Left lung (tissue), 10 donors: Measurements from ENCODE around the gene HOXA11. TPM values are rescaled to one million over a fixed set of nuclear protein-coding genes. Genes with fewer than 3 reads are reported as not detected.

ENCODE experiments used
- ATAC-seq: fragments of 200-7000 bp; cut with Tn5 transposase; one replicate; pipeline ENCODE4 v1.9.1; 2020; ENCODE audit warnings: moderate library complexity
- DNase-seq, 4 donors: peaks; one replicate each; pipeline ENCODE4 v3.0.0-alpha.2; 2013 to 2020
- H3K27ac ChIP-seq, 2 donors: fragments of 200-600 bp; sonication (generic) in 1 of 2; one replicate each; pipeline versions ENCODE4 v1.5.0 to v1.8.0; 2020 to 2021
- H3K27me3 ChIP-seq, 2 donors: fragments of 200-600 bp; sonication (generic) in 1 of 2; one replicate each; pipeline versions ENCODE4 v1.5.0 to v1.8.0; 2020 to 2021
- H3K36me3 ChIP-seq, 2 donors: fragments of 200-600 bp; sonication (generic) in 1 of 2; one replicate each; pipeline versions ENCODE4 v1.5.0 to v1.8.0; 2020 to 2021
- H3K4me1 ChIP-seq, 2 donors: fragments of 200-600 bp; one replicate each; pipeline ENCODE4 v1.8.0; 2021
- H3K4me3 ChIP-seq, 2 donors: fragments of 200-600 bp; sonication (generic) in 1 of 2; one replicate each; pipeline versions ENCODE4 v1.5.0 to v1.8.0; 2020 to 2021; ENCODE audit warnings: mild to moderate bottlenecking in 1 of 2
- H3K9me3 ChIP-seq, 2 donors: fragments of 200-600 bp; sonication (generic) in 1 of 2; one replicate each; pipeline versions ENCODE4 v1.5.0 to v1.8.0; 2020 to 2021
- CTCF ChIP-seq, 2 donors: fragments of 200-600 bp; sonication (generic) in 1 of 2; IDR thresholded peaks; one replicate each; pipeline versions ENCODE4 v1.5.0 to v1.8.0; 2021; ENCODE audit warnings: antibody characterized with exemption in 2 of 2
- intact Hi-C, 2 donors: fragments of 100-400 bp; cut with DNase I; formaldehyde crosslinking; loops; one replicate each; pipeline versions ENCODE4 v1.11.2 to v1.14.2; 2022
- polyA plus RNA-seq, 6 donors: library from polyadenylated mRNA; unstranded; fragments of 120-200 nt; gene quantifications; one replicate each; pipeline ENCODE4 v1.2.1, GENCODE V29; 2013; ENCODE audit not compliant: insufficient read length in 6 of 6
- total RNA-seq, 2 donors: library from RNA; stranded (reverse); fragmentation: NEBNext Ultra II Directional; extraction: Animal tissue kit (Norgen Biotek cat#: 25700); gene quantifications; one replicate each; pipeline ENCODE4 v1.2.1, GENCODE V29; 2021
- donor health status: DM: no; HTN: yes; CAD: no.
- donor health status: DM: no; HTN: no; CAD: no.

The HOXA11 gene
- total and polyA plus RNA-seq, 8 donors: 0.10 to 0.23 (median 0.13) TPM; not detected in 4

GRCh38 chr7:27155816-27156507, 29.1 kb downstream of the HOXA11 start:
- DNase-seq (peak in 2 of 4 donors; percentile 37 to 80), ATAC-seq (peak; percentile 7)
- no peak for TF ChIP-seq CTCF (IDR thresholded peaks at IDR 0.05)
- no peaks in the 10 kb centered on the region for H3K36me3 ChIP-seq
- H3K9me3 ChIP-seq: no peaks in the 10 kb centered on the region
- H3K4me1 ChIP-seq: peaks cover 5 to 35% of the 10 kb centered on the region in 2 donors
- intact Hi-C loops: no loop called here
- peak overlapping the region; percentile 46 to 52 for H3K4me3 ChIP-seq
- H3K27ac ChIP-seq: peak overlapping the region; percentile 58 to 75
- peaks cover 94 to 100% of the 10 kb centered on the region in 2 donors for H3K27me3 ChIP-seq

GRCh38 chr7:27154901-27155815, 29.9 kb downstream of the HOXA11 start:
- no peaks in the 10 kb centered on the region for H3K9me3 ChIP-seq
- no peak for ATAC-seq
- DNase-seq: peak in 2 of 4 donors; percentile 29 to 65

GRCh38 chr7:27154369-27154768, 30.7 kb downstream of the HOXA11 start:
- H3K36me3 ChIP-seq: no peaks in the 10 kb centered on the region
- TF ChIP-seq CTCF (IDR thresholded peaks at IDR 0.05): no peak
- no peaks in the 10 kb centered on the region for H3K9me3 ChIP-seq
- peak in 2 of 4 donors; percentile 25 to 61 for DNase-seq
- peaks cover 92 to 100% of the 10 kb centered on the region in 2 donors for H3K27me3 ChIP-seq
- no peak for ATAC-seq
- intact Hi-C loops: no loop called here
- H3K4me3 ChIP-seq: no peak overlapping the region
- no peak overlapping the region for H3K27ac ChIP-seq
- H3K4me1 ChIP-seq: peaks cover 0 to 35% of the 10 kb centered on the region in 2 donors

More at GRCh38 chr7:27154901-27155815, 29.9 kb downstream of the HOXA11 start:
- TF ChIP-seq CTCF (IDR thresholded peaks at IDR 0.05): no peak
- intact Hi-C loops: no loop called here
- peaks cover under 1 to 35% of the 10 kb centered on the region in 2 donors for H3K4me1 ChIP-seq
- H3K36me3 ChIP-seq: no peaks in the 10 kb centered on the region
- peak overlapping the region; percentile 46 to 52 for H3K4me3 ChIP-seq
- H3K27ac ChIP-seq: peak overlapping the region; percentile 58 to 75
- H3K27me3 ChIP-seq: peaks cover 93 to 100% of the 10 kb centered on the region in 2 donors

- peaks cover 0 to 43% of the 10 kb centered on the region in 2 donors for H3K4me1 ChIP-seq
- DNase-seq (peak in 1 of 4 donors; percentile 3), ATAC-seq (no peak)
- no peak overlapping the region for H3K4me3 ChIP-seq
- H3K27ac ChIP-seq: no peak overlapping the region
- no peak for TF ChIP-seq CTCF (IDR thresholded peaks at IDR 0.05)
- no peaks in the 10 kb centered on the region for H3K36me3 ChIP-seq
- intact Hi-C loops: no loop called here
- no peaks in the 10 kb centered on the region for H3K9me3 ChIP-seq
- H3K27me3 ChIP-seq: peaks cover 86 to 100% of the 10 kb centered on the region in 2 donors
These were observed 31.5 kb downstream of the HOXA11 start for GRCh38 chr7:27153526-27153925.
